ENCODE data around the gene OSBPL5. TPM values are rescaled to one million over a fixed set of nuclear protein-coding genes. Genes with fewer than 3 reads are reported as not detected.

OSBPL5 gene
- total RNA-seq, 1 experiment from 2014 or later: 16.1 TPM

- H3K79me2 ChIP-seq (ENCODE audit: insufficient read depth, low read length): no peaks in the 10 kb centered on the region
- H4K8ac ChIP-seq (replicated peaks; ENCODE audit: insufficient read length, low read depth, low read length): no peak overlapping the region
- no peak overlapping the region for H2BK120ac ChIP-seq (ENCODE audit: low read depth, low read length, poor library complexity, severe bottlenecking)
- no peak overlapping the region for H3K18ac ChIP-seq (ENCODE audit: insufficient read length, low read depth, low read length)
- Mint-ChIP-seq H3K27me3 (ENCODE audit: low read depth) (peaks cover 58% of the 10 kb centered on the region), H3K27ac (no peak overlapping the region), H3K4me1 (peaks cover 8 to 13% of the 10 kb centered on the region in 2 experiments), H3K4me3 (no peak overlapping the region), H3K9me3 (no peaks in the 10 kb centered on the region), H3K36me3 (ENCODE audit: insufficient read depth in 1 of 3, low read depth in 3 of 3) (no peaks in the 10 kb centered on the region)
- WGBS (ENCODE audit: extremely low coverage, insufficient read length, low lambda C conversion rate): no CpG with 5 or more reads among the region's 12 CpGs
- H3K4ac ChIP-seq (ENCODE audit: low read depth, low read length): no peak overlapping the region
- no peak overlapping the region for H2AK5ac ChIP-seq (ENCODE audit: insufficient read length, low read length)
- H3K56ac ChIP-seq (ENCODE audit: insufficient read length, low read depth, low read length): no peak overlapping the region
- no peaks in the 10 kb centered on the region for H3K79me1 ChIP-seq (ENCODE audit: insufficient read depth, low read depth, low read length, poor library complexity, severe bottlenecking)
- H2AFZ ChIP-seq (ENCODE audit: low read length): no peak overlapping the region
- H2BK20ac ChIP-seq (ENCODE audit: low read depth, low read length, poor library complexity, severe bottlenecking): no peak overlapping the region
- no peak overlapping the region for H3K9ac ChIP-seq (ENCODE audit: extremely low read depth, insufficient read length, low read length)
- no peaks in the 10 kb centered on the region for H3K9me3 ChIP-seq (ENCODE audit: control insufficient read depth, low read depth, low read length)
- TF ChIP-seq, protein P1, sequence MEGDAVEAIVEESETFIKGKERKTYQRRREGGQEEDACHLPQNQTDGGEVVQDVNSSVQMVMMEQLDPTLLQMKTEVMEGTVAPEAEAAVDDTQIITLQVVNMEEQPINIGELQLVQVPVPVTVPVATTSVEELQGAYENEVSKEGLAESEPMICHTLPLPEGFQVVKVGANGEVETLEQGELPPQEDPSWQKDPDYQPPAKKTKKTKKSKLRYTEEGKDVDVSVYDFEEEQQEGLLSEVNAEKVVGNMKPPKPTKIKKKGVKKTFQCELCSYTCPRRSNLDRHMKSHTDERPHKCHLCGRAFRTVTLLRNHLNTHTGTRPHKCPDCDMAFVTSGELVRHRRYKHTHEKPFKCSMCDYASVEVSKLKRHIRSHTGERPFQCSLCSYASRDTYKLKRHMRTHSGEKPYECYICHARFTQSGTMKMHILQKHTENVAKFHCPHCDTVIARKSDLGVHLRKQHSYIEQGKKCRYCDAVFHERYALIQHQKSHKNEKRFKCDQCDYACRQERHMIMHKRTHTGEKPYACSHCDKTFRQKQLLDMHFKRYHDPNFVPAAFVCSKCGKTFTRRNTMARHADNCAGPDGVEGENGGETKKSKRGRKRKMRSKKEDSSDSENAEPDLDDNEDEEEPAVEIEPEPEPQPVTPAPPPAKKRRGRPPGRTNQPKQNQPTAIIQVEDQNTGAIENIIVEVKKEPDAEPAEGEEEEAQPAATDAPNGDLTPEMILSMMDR (conservative IDR thresholded peaks at IDR 0.05): no peak
- no peak overlapping the region for H2BK15ac ChIP-seq (ENCODE audit: low read depth, low read length)
- H3T11ph ChIP-seq (ENCODE audit: low read length): no peak overlapping the region
- H2BK12ac ChIP-seq (ENCODE audit: insufficient read length, low read depth, low read length): no peak overlapping the region
- H3K14ac ChIP-seq (ENCODE audit: insufficient read depth, low read length): no peak overlapping the region
- no peak overlapping the region for H4K5ac ChIP-seq (ENCODE audit: insufficient read length, low read depth, low read length)
- no peak overlapping the region for H4K91ac ChIP-seq (ENCODE audit: insufficient read length, low read depth, low read length)
- H3K4me2 ChIP-seq (ENCODE audit: insufficient read depth, insufficient read length, low read length): no peak overlapping the region
- no peak for DNase-seq
- no peak overlapping the region for H2BK5ac ChIP-seq (ENCODE audit: insufficient read length, low read length)
- H3K27me3 ChIP-seq (ENCODE audit: insufficient read depth, low read length): peaks cover 9% of the 10 kb centered on the region; the same call in 1 of the 2 replicates
- H3K4me1 ChIP-seq (ENCODE audit: insufficient read depth, low read length): no peaks in the 10 kb centered on the region
- H3K23ac ChIP-seq (ENCODE audit: insufficient read length, low read depth, low read length): no peak overlapping the region
- peaks cover 9% of the 10 kb centered on the region for H3K23me2 ChIP-seq (ENCODE audit: insufficient read length, low read depth, low read length, poor library complexity, severe bottlenecking)
- no peaks in the 10 kb centered on the region for H4K20me1 ChIP-seq (ENCODE audit: control insufficient read depth, insufficient read depth, insufficient read length)
- no peak overlapping the region for H3K27ac ChIP-seq (ENCODE audit: insufficient read length, low read depth, low read length)
Measured at GRCh38 chr11:3200388-3201111, 35.4 kb upstream of the OSBPL5 start.
